Effector memory CD4-positive, alpha-beta T cell (primary cell): ENCODE data around the gene TTC39C.

Experiments used
- DNase-seq, 3 donors: peaks; one replicate each; pipeline ENCODE4 v3.0.0-alpha.2; 2020
- H3K27ac ChIP-seq: 2 replicates; pipeline ENCODE4 v1.7.0; 2013; ENCODE audit warnings: mild to moderate bottlenecking, low read length, moderate library complexity; ENCODE audit not compliant: insufficient read depth, poor library complexity, severe bottlenecking
- H3K27me3 ChIP-seq: replicated peaks from 2 replicates; pipeline ENCODE4 v1.7.0; 2013; ENCODE audit warnings: mild to moderate bottlenecking, low read length; ENCODE audit not compliant: insufficient read depth, control insufficient read depth, poor library complexity, severe bottlenecking
- H3K36me3 ChIP-seq: 2 replicates; pipeline ENCODE4 v1.7.0; 2013; ENCODE audit warnings: mild to moderate bottlenecking, low read length, moderate library complexity; ENCODE audit not compliant: control insufficient read depth, insufficient read depth
- H3K4me1 ChIP-seq: 2 replicates; pipeline ENCODE4 v1.7.0; 2013; ENCODE audit warnings: low read length, mild to moderate bottlenecking; ENCODE audit not compliant: control insufficient read depth, insufficient read depth, poor library complexity, severe bottlenecking
- H3K4me3 ChIP-seq: 2 replicates; pipeline ENCODE4 v1.7.0; 2013; ENCODE audit warnings: low read length, low read depth, mild to moderate bottlenecking; ENCODE audit not compliant: insufficient read depth, poor library complexity, severe bottlenecking
- H3K9me3 ChIP-seq: 2 replicates; pipeline ENCODE4 v1.7.0; 2013; ENCODE audit warnings: mild to moderate bottlenecking, low read length, moderate library complexity; ENCODE audit not compliant: control insufficient read depth
- total RNA-seq, 3 donors: gene quantifications; one replicate each; lab custom pipeline; 2026; lab: John Stamatoyannopoulos, UW

TTC39C gene
- 163 to 211 (median 206) reads per million in 3 donors for total RNA-seq

DNA sequence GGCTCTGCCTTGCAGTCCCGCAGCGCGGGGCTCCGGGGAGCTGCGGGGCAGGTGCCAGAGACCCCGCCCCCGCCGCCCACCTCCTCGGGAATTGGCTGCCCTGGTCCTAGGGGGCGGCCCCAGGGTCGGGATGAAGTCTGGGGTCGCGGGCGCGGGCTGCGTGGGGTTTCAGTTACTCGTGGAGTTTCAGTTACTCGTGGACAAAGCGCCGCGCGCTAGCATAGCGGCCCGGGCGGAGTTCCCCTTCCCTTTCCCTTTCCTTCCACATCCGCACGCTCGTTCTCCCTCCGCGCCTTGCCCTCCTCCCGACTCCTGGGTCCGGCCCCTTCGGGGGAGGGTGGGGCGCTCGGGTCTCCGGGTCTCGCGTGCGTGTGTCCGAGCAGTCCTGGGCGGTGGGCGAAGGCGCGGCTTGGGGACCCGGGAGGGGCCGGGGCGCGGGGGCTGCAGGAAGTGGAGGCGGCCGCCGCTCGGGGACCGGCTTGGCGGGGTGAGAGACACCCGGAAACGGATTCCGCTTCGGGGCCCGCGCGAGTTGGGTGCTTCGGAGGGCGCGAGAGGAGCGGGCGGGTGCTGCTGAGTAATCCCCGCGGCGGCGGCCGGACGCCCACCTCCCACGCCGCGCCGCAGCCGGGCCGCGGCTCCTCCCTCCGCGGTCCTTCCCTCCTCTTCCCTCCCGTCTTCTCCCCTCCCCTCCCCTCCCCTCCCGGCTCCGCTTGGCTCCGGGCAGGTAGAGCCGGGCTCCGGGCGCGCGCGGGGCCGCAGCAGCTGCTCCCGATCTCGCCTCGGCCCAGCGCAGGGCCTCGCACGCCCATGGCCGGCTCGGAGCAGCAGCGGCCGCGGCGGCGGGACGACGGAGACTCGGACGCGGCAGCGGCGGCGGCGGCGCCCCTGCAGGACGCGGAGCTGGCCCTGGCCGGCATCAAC lies at the start of gene TTC39C:
TTC39C (plus strand) TSS at position 693 of the 924 bp plus-strand sequence; CDS start at position 811, 118 bp downstream.
- no peaks in the 10 kb centered on the region for H3K9me3 ChIP-seq
- DNase-seq = peak; percentile 74 to 77 (median 76)
- no peaks in the 10 kb centered on the region for H3K27me3 ChIP-seq
- no peaks in the 10 kb centered on the region for H3K36me3 ChIP-seq
- peak within 1 kb of the TSS; percentile 89 for H3K27ac ChIP-seq
- H3K4me3 ChIP-seq = peak within 1 kb of the TSS; percentile 75
- peaks cover 62% of the 10 kb centered on the region for H3K4me1 ChIP-seq

GRCh38 chr18:23966909-23967308 lies 47.6 kb upstream of the TTC39C start:
- H3K27ac ChIP-seq = no peak overlapping the region

DNA sequence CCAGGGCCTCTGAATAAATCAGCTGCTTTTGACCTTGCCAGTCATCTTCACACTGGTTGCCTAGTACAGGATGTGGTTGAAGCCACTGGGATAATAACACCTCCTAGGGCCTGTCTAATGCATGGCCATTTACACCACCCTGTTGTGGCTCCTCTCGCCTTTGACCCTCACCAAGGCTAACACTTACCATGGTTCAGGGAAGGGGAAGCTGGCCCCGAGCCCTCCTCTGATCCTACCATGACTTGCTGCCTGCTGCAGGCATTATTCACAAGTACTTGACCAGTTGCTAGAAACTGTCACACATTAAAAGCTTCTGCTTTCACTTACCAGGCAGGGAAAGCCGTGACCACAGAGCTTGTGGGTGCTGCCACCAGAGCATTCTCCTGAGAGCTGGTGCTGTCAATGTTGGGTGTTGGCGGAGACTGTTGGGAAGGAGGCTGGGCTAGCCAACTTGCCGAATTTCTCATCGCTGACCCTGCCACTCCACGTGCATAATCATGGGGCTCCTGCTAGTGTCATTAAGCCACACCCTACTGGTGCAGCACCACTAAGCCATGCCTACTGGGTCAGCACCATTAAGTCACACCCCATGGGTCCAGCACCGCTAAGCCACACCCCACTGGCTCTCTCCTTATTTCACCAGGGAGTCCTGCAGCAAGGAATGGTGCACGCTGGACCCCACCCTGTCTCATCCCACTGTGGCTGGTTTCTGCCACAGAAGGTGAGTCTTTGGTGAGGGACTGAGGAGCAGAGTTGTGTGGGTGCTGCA lies 47.0 kb upstream of the TTC39C start:
- H3K4me3 ChIP-seq = peak overlapping the region; percentile 7
- H3K4me1 ChIP-seq = peaks cover 64% of the 10 kb centered on the region
- H3K27ac ChIP-seq = peak overlapping the region; percentile 32
- H3K9me3 ChIP-seq = no peaks in the 10 kb centered on the region
- peak in 2 of 3 donors; percentile 7 to 27 for DNase-seq
- no peaks in the 10 kb centered on the region for H3K36me3 ChIP-seq
- no peaks in the 10 kb centered on the region for H3K27me3 ChIP-seq

More at GRCh38 chr18:23966909-23967308, 47.6 kb upstream of the TTC39C start:
- peaks cover 58% of the 10 kb centered on the region for H3K4me1 ChIP-seq
- H3K36me3 ChIP-seq = no peaks in the 10 kb centered on the region
- H3K9me3 ChIP-seq = no peaks in the 10 kb centered on the region
- peak overlapping the region; percentile 7 for H3K4me3 ChIP-seq
- DNase-seq = no peak
- no peaks in the 10 kb centered on the region for H3K27me3 ChIP-seq

GRCh38 chr18:23968638-23969604 lies 45.6 kb upstream of the TTC39C start:
- DNase-seq = no peak
- no peaks in the 10 kb centered on the region for H3K27me3 ChIP-seq
- H3K36me3 ChIP-seq = no peaks in the 10 kb centered on the region
- H3K27ac ChIP-seq = no peak overlapping the region
- H3K9me3 ChIP-seq = no peaks in the 10 kb centered on the region
- H3K4me1 ChIP-seq = peaks cover 68% of the 10 kb centered on the region
- H3K4me3 ChIP-seq = no peak overlapping the region

GRCh38 chr18:23969664-23970063 lies 44.9 kb upstream of the TTC39C start:
- peaks cover 65% of the 10 kb centered on the region for H3K4me1 ChIP-seq
- H3K9me3 ChIP-seq = no peaks in the 10 kb centered on the region

DNA sequence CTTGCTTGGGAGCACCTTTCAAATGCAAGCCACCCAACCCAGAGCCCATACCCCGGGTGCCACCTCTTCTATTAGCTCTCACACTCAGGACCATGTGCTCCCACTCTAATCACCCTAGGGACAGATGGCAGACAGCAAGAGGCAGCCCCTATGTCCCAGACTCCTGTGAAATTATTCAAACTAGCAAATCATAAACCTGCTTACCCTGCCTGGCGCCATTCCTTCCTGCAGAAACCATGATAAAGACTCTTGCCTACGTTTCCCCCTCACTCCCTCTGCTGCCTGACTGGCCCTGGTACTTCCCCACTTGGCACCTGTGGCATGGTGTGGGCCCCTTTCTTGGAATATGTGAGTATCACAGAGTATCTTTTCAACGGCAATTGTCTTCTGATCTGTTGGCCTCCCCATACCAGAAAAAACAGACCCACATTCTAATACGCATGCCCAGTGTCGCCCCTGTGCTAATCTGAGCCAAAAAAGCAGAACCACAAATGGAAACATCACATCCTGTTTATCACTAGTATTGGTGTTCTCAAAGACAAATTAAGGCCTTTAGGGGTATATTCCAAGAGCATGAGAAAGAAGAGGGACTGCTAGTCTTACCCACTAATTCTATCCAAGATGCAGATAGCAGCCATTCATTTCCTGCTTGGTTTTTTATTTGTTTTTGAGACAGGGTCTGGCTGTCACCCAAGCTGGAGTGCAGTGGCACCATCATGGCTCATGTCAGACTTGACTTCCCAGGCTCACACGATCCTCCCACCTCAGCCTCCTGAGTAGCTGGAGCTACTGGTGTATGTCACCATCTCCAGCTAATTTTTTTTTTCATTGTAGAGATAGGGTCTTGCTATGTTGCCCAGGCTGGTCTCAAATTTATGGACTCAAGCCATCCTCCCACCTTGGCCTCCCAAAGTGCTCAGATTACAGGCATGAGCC lies 44.1 kb upstream of the TTC39C start:
- Histone ChIP-seq H3K9me3 (no peaks in the 10 kb centered on the region), H3K27me3 (no peaks in the 10 kb centered on the region), H3K36me3 (no peaks in the 10 kb centered on the region), H3K27ac (peak overlapping the region; percentile 70), H3K4me1 (peaks cover 59% of the 10 kb centered on the region), H3K4me3 (no peak overlapping the region)
- DNase-seq = peak; percentile 60 to 64 (median 62)

More at GRCh38 chr18:23969664-23970063, 44.9 kb upstream of the TTC39C start:
- Histone ChIP-seq H3K27ac (peak overlapping the region; percentile 70), H3K27me3 (no peaks in the 10 kb centered on the region), H3K36me3 (no peaks in the 10 kb centered on the region), H3K4me3 (no peak overlapping the region)
- no peak for DNase-seq

DNA sequence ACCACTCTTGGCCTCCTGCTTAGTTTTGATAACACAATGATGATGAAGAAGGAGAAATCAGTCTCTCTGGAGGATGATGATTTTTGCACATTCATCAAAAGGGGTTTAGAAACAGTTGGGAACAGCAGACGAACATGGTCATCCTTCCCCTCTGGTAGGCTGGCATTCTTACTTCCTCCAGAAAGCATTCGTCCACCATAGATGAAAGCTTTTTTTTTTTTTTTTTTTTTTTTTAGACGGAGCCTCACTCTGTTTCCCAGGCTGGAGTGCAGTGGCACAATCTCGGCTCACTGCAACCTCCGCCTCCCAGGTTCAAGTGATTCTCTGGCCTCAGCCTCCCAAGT lies 43.5 kb upstream of the TTC39C start:
- H3K4me1 ChIP-seq = peaks cover 57% of the 10 kb centered on the region
- H3K9me3 ChIP-seq = no peaks in the 10 kb centered on the region
- peak overlapping the region; percentile 70 for H3K27ac ChIP-seq
- H3K4me3 ChIP-seq = no peak overlapping the region
- no peak for DNase-seq
- no peaks in the 10 kb centered on the region for H3K27me3 ChIP-seq
- H3K36me3 ChIP-seq = no peaks in the 10 kb centered on the region

GRCh38 chr18:23971666-23972230 lies 42.8 kb upstream of the TTC39C start:
- DNase-seq = no peak
- Histone ChIP-seq H3K4me3 (no peak overlapping the region), H3K27me3 (no peaks in the 10 kb centered on the region), H3K4me1 (peaks cover 55% of the 10 kb centered on the region), H3K9me3 (no peaks in the 10 kb centered on the region), H3K27ac (peak overlapping the region; percentile 66), H3K36me3 (no peaks in the 10 kb centered on the region)
